HG02884 (cell line): Measurements from ENCODE around the gene MAD1L1.
"Not testable (repeated sequence)": the region's sequence is repeated elsewhere in the genome, so short reads cannot be mapped to it uniquely, and the experiment has no call there.

Experiments
- ATAC-seq: cut with Tn5 transposase; IDR thresholded peaks from one replicate; pipeline ENCODE4 v1.9.1; 2021; ENCODE audit warnings: mild to moderate bottlenecking, moderate library complexity; ENCODE audit not compliant: unreplicated experiment

Gene MAD1L1

DNA sequence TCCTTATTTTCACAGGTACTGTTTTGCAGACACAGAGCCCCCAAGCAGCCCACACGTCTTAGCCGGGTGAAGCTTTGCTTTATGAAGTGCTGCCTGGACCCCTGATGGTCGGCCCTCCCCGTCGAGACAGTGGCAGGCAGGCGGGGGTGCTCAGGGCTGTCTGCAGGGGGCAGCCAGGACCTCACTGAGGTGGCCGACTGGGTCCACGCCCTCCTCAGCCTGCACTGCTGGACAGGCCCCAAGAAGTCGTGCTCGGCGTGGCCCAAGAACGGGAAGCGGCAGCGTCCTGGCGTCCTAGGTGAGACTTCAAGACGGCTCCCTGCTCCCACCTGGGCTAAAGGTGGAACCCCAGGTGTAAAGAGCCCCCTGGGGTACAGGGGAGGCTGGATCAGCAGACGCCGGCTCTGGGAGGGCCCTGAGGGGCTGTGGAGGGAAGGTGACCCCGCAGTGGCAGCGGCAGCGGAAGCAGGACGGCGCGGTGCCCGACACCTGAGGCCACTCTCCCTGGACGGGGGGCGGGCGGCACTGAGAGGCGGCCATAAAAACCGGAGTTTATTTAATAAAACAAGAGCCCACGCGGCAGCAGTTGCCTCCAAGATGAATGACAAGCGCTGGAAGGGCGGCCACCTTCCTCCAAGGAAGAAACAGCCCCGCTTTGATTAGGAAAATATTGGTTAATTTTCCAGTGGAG lies 383.2 kb downstream of the MAD1L1 start:
- ATAC-seq: no peak

DNA sequence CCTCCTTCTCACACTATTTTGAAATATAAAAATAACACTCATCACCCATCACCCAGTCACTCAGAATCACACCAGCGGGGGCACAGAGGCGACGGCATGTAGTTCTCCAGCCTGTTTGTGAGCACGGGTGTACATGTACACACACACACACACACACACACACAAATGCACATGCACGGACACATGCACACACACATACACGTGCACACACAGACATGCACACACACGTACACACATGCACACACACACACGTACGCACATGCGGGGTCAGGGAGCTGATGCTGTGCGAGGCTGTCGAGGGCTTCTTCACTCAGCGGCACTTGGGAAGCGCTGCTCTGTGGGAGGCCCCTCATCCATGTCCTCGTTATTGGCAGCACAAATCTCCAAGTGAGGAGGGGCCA lies 383.8 kb downstream of the MAD1L1 start:
- no peak for ATAC-seq

DNA sequence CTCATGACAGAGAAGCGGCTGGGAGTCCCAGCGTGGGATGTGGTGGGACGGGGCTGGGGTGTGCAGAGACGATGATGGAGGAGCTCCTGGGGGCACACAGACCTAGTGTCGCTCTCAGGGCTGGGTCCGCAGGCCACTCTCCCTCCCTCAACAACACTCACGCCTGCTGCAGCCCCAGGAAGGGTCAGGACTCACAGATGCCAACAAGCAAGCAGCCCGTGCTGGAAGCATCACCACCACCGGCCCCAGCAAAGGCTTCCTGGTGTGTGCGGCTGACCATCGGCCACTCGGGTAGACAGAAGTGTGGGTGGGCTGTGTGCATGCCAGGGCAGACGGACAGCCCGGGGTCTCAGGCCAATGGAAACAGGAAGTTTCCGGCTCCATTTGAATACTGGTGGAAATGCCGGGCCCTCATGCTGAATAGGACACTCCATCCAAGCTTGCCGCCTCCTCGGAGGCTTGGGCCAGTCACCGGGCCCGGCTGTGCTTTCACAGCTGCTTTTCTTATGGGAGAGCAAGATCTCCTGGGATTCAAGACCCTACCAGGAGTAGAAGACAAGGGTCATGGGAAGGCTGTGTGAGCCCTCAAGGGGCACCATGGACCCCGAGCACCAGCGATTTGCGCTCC lies 384.6 kb downstream of the MAD1L1 start:
- no peak for ATAC-seq

DNA sequence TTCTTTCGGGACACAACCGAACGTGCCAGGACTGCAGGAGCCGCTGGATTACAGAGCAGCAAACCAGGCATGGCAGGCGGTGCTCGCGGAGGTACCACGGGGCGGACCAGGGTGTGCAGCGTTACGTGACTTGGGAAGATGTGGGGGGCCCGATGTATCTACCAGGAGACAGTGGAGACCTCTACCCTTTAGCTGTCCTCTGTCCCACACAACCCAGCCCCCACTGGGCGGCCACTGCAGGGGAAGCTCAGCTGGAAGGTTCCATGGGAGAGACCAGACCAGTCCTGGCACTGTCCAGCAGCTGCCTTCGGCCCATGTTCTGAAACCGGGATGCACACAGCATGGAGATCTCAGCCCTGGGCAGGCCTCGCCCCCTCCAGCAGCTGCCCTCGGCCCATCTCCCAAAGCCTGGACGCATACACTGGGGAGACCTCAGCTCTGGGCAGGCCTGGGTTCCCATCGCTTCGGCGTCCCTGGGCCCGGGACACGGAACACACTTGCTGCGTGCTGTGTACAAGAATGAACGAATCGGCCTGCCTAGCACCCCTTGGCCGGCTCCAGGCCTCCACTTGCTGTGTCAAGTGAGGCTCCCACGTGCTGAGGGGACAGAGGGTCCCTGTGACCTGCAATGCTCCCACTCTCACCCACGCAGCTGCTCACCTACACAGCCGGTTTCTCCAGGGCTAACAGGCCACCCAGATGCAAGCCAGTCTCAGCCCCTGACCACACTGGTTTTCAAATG lies 385.3 kb downstream of the MAD1L1 start:
- no peak for ATAC-seq

DNA sequence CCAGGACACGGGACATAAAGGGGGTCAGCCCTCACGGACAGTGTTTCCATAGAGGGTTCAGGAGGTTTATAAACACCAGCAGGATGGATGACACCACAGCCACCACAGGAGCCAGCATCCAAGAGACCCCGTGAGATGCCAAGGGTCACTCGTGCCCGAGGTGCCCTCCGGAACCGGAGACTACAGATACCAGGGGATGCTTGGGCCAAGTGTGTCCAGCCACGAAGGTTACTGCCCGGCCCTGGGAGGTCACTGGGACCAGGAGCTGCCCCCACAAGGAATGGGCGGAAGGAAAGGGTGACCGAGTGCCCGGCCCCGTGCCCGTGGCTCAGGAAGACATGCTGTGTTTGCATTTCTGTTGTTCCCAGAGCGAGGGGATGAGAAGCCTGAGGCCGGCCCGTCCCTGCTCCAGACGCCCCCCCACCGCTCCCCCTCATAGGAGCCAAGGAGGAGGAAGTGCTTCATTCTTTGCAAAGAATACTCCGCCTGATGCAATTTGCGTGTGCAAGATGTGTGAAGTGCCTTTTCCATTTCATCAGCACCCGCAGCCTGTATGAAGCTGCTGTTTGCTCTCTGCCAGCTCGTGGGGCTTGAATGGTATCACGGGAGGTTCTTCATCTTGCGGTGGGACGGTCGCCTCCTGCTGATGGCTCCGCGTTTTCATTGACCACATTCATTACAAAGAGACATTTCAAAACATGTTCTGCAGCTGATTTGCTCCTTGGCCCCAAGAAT lies 386.2 kb downstream of the MAD1L1 start:
- ATAC-seq: no peak

DNA sequence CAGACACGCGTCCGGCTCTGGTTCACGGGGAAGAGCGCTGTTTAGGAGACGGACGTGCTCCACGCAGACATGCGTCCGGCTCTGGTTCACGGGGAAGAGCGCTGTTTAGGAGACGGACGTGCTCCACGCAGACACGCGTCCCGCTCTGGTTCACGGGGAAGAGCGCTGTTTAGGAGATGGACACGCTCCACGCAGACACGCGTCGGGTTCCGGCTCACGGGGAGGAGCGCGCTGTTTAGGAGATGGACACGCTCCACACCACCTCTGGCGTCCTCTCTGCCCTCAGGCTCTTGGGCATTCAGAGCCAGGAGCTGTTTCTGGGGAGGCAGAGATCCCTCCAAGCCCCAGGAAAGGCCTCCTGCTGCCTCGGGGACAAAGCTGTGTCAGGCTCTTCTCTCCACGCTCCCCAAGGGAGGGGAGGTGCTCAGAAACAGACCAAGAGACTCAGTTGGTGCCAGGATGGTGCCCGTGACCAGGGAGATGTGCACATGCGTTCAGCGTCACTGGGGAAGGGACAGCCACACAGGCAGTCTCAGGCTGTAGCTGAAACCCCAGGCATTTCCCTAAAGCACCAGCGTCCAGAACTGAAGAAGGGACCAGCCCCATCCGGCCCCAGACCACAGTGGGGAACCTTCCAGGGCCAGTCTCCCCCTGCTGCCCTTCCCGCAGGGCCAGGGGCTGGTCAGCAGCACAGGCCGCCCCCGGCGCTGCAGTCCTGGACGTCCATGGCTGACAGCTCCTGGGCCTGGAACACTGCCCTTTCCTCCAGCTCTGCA lies 387.0 kb downstream of the MAD1L1 start:
- ATAC-seq: no peak

DNA sequence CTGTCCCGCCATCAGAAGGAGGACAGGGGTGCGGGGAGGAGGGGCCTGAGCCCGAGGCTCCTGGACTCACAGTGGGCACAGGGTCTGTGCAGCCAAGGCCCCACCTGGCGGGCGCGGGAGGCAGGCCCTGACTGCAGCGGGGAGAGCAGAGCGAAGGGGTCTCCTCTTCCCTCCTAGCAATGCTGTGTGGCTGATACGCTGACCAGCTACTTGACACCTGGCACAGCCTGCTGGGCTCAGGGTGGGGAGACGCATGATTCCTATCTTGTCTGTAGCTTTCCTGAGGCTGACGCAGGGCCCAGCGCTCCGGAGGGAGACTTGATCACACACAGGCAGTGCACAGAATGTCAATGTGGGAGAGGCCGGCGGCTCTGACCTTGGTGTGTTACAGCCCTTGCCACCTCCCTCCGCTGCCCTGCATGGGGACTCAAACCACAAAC lies 387.8 kb downstream of the MAD1L1 start:
- no peak for ATAC-seq

DNA sequence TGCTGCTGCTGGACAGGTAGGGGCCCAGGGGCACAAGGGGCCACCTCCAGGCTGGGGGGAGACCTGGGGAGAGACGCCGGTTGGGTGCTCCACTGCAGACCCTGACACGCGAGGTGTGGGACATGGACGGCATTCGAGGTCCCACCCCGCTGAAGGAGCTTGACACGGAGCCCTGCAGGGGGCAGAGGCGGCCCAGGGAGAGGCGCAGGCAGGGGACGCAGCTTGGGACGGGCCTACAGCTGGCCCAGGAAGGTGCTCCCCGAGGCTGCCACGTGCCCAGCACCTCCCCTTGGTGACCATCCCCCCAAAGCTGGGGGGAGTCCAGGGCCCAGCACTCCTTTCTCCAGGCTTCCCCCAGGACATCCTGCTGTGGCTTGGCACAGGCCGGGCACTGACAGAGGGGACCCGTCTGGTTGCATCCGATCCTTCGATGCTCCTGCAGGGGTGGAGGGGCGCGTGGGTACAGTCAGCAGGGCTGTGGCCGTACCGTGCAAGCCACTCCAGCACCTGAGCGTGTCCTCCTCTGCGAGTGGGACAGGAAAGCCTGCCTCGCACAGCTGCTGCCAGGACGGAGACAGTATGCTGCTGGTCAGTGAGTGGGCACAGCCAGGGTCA lies 388.3 kb downstream of the MAD1L1 start:
- ATAC-seq: no peak

DNA sequence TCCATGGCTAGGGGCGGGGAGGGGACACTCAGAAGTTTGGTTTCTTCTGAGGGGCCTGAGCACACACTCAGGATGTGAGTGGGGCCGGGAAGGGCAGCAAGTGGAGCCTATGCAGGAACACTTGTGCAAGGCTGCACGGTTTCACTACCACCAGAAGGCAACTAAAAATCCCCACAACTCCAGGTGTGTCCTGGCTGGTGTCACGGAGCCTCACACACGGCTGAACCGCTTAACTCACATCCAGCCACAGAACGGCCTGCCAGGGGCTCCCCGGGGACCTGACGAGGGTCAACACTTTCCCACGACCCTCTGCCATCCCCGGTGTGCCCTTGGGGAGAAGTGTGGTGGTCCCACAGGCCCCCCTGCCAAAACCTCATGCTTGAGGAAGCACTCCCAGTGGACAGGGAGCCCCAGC lies 388.8 kb downstream of the MAD1L1 start:
- ATAC-seq: no peak

DNA sequence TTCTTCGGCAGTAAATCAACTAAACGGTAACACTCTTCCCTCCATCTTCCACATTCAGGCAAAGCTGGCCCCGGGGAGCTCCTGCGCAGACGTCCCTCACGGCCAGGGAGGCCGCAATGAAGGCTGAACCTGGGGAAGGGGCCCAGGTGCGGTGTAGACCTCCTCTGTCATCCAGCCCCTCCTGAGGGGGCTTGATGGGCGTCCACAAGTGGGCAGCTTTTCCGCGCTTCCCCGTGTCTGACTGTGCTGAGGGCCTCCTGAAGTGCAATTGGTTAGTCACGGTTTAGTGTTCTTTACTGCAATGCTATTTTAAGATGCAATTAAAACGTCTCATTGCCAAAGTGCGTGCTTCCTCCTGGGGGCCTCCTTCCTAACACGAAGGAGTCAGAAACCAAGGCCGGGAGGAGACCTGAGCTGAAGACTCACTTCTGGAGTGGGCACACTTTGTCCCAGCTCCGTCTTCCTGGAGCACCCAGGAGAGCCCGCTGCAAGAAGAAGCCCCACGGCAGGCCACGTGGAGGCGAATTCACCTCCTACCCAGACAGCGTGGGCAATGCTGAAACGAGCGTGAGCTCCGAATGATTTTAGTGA lies 389.4 kb downstream of the MAD1L1 start:
- ATAC-seq: no peak

DNA sequence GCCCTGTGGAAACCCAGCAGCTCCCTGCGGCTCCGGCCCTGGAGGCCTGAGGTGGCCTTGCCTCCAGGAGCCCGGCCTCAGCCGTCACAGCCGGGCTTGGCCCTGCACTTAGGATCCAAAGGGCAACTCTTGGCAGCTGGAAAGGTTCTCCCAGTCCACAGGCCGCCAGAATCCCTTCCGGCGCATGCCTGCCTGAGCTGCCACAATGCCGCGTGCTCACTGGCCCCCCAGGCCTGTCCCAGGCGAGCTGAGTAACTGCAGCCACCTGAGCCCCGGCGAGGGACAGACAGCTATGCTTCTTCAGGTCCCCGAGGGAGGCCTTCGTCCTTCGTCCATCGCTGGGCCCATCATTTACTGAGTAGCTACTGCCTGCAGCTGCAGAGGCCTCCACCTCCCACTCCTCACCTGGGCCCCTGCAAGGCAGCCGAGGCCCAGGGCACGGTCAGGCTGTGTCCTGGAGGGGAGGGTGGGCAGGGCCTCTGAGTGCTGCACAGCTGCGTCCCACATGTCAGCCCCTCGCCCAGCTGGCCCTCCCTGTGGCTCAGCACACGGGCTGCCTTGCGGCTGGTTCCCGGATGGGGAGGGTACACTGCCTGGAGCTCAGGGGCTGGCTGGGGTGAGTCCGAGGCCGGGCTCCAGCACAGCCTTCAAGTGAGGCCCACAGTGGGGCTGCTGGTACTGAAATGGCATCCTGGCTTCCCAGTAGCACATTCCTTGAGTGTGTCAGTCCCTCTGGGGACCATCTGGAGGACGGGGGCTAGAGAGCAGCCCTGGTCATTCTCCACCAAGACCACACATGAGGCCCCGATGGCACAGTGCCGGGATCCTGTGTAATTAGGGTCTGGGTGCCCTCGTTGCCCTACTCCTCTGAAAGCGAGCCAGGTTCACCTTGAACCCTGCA lies 390.2 kb downstream of the MAD1L1 start:
- ATAC-seq: no peak

DNA sequence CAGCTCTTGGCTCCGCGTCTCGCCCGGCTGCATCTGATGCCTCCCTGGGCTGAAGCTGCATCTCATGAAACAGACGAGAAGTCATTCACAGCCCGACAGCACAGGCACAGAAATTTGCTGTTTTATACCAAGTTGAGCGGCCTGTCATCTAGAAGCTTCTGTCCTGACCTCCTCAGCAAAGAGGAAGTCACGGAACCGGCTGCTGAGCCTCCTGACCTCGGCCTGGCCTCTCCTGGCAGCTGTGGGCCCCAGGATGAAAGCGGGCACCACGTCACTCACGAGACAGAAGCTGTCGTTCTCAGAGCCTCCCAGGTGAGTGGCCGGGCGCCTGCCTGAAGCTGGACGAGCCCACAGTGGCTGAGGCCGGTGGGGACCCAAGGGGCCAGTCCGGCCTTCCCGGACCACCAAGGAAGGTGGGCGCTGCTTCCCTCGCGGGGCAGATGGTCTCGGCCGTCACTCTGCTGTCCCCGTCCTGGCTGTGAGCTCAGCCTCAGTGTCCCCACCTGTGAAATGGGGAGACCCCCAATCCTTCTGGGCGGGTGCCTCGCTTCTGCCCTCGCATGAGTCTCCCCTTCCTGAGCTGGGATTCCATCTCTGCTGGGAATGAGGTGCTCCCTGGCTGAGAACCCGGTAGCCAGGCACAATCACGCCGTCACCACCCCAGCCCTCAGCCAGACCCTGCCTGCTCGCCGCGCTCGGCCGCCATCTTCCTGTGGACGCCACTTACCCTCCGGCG lies 391.3 kb downstream of the MAD1L1 start:
- ATAC-seq: not testable (repeated sequence)

DNA sequence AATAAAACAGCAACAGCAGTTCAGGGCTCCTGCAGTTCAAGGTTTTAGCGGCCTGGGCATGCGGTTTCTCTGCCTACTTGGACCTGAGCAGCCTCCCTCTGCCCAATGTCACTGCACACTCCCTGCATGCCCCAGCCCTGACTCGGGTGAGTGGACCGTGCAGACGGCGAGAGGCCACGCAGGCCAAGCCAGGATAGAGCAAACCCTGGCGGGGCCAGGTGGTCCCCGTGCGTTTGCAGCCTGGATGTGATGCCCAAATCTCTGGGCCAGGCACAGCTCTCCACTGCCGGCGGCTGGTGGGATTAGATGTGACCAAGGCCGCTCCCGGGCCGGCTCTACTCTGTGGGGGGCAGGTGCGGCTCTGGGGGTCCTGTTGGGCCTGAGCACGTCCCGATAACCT lies 392.0 kb downstream of the MAD1L1 start:
- not testable (repeated sequence) for ATAC-seq

DNA sequence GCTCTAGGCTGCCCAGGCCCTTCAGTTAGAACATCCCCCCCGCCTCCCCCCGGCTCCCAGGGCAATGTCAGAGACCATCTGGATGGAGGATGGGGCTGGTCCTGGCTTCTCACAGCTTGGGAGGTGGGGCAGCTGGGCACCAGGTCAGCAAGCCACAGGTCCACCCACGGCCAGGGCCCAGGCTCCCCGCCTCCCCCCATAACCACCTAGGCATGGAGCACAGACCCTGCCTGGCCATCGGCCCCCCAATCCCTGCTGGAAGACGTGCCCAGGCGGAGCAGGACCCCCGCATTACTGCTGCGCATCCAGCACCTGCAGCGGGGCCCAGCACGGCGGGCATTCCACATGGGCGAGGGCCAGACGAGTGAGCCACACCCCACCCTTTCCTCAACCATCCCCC lies 393.0 kb downstream of the MAD1L1 start:
- ATAC-seq: no peak

DNA sequence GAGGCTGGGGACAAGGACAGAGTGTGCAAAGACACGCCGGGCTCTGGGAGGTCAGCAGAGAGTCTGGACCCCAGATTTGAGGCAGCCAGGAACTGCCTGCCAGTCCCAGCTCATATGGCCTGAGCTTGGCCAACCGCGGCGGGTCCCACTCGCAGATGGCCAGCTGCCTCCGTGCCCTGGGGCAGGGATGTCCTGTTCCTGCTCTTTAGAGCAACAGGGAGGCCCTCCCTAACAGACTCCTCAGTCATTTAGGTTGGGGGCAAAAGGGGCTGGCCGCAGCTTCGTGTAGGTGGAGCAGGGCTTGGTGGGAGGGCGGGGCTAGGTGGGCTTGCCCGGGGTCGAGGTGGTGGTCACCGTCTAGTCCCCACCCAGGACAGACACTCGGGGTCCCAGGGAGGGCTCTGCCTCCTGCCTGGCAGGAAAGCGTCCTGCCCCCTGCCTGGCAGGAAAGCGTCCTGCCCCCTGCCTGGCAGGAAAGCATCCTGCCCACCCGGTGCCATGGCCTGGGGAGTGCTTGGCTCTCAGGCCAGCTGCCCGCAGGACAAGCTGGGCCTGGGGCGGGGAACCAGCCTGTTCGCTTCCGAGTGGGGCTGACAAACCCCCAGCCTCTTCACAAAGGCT lies 393.7 kb downstream of the MAD1L1 start:
- not testable (repeated sequence) for ATAC-seq

DNA sequence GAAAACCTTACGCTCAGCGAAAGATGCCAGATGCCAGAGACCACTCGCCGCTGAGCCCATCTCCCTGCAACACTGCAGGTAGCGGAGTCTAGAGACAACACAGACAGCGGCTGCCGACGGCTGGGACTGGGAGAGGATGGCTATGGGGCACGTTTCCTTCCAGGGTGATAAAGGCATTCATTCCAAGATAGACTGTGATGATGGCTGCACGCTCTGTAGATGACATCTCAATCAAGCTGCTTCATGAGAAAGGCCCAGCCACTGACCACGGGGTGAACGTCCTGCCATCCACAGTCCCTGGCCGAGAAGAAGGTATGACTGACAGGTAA lies 394.2 kb downstream of the MAD1L1 start:
- not testable (repeated sequence) for ATAC-seq

DNA sequence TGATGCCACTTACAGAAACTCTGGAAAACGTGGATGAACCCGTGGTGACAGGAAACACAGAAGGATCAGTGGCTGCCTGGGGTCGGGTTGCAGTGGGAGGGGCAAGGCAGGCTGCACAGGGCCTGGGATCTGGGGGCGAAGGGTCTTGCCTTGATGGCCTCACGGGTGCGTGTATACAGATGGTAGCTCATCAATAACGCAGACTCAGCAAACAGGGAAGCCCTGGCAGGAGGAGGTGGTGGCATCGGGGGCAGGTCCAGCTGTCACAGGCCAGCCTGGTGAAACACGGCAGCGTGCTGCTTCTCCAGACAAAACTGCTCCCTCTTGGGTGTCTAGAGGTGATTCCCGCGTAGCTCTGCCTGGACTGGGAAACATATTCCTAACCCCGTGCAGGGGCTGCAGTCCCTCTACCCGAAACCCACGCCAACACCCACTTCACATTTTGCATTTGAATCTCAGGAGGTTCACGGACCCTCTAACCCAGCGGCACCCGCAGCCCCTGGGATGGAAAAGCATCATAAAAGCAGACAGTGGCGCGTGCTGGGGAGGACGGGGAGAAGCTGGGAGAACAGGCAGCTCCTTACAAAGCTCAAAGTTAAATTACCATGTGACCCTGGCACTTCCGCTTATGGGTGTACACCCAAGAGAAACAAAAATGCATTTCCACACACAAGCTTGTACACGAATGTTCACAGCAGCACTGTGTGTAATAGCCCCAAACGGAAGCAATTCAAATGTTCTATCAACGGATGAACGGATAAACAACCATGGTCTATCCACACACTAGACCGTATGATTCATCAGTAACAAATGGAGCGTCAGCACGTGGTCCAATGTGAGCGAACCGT lies 394.8 kb downstream of the MAD1L1 start:
- ATAC-seq: not testable (repeated sequence)
